PC-3 (cell line): Measurements from ENCODE around the gene HEXD.

ENCODE experiments used
- EZH2 ChIP-seq: fragments of 300-600 bp; sonication (generic); IDR thresholded peaks from one replicate; pipeline ENCODE4 v1.6.1; 2017; ENCODE audit warnings: antibody characterized with exemption, mild to moderate bottlenecking, low read length; ENCODE audit not compliant: unreplicated experiment
- EZH2phosphoT487 ChIP-seq: fragments of 300-600 bp; sonication (generic); IDR thresholded peaks from 2 replicates; pipeline ENCODE4 v1.6.1; 2018; ENCODE audit warnings: mild to moderate bottlenecking, antibody characterized with exemption, low read length, borderline replicate concordance
- TF ChIP-seq, protein P1 (sequence below): fragments of 300-600 bp; sonication (generic); conservative IDR thresholded peaks from 2 replicates; pipeline ENCODE4 v1.5.1; 2017; ENCODE audit warnings: antibody characterized with exemption, low read depth, mild to moderate bottlenecking, low read length

DNA sequence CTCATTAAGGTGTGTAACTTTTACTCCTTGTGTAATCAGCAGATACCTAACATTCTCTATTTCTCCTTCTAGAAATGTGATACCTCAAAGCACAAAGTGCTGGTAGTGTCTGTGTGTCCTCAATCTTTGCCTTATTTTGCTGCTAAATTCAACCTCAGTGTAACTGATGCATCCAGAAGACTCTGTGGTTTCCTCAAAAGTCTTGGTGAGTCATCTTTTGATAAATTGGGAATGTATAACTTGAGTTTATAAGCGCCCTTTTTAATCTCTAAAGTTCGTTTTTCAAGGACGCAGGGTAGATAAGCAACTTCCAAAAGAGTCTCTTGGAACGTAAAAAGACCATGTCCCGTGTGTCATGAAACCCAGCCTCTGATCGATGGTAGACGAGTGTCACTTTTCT, 50.5 kb downstream of the HEXD start:
- TF ChIP-seq EZH2phosphoT487 = no peak
- TF ChIP-seq, protein P1, sequence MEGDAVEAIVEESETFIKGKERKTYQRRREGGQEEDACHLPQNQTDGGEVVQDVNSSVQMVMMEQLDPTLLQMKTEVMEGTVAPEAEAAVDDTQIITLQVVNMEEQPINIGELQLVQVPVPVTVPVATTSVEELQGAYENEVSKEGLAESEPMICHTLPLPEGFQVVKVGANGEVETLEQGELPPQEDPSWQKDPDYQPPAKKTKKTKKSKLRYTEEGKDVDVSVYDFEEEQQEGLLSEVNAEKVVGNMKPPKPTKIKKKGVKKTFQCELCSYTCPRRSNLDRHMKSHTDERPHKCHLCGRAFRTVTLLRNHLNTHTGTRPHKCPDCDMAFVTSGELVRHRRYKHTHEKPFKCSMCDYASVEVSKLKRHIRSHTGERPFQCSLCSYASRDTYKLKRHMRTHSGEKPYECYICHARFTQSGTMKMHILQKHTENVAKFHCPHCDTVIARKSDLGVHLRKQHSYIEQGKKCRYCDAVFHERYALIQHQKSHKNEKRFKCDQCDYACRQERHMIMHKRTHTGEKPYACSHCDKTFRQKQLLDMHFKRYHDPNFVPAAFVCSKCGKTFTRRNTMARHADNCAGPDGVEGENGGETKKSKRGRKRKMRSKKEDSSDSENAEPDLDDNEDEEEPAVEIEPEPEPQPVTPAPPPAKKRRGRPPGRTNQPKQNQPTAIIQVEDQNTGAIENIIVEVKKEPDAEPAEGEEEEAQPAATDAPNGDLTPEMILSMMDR = no peak
- TF ChIP-seq EZH2 = no peak
